ENCODE data around the gene COL4A2. TPM values are rescaled to one million over a fixed set of nuclear protein-coding genes. Genes with fewer than 3 reads are reported as not detected.

COL4A2 gene
- total RNA-seq, 4 donors from 2014 or later = 75.1 to 322 (median 115) TPM

- no peak for TF ChIP-seq EP300 (IDR thresholded peaks at IDR 0.05; ENCODE audit: low read depth)
- no peak for TF ChIP-seq CTCF (IDR thresholded peaks at IDR 0.05)
- no peak for TF ChIP-seq POLR2A (IDR thresholded peaks at IDR 0.05)
- no peak for TF ChIP-seq POLR2AphosphoS5 (IDR thresholded peaks at IDR 0.05)
- no peaks in the 10 kb centered on the region for H3K36me3 ChIP-seq
- H3K4me1 ChIP-seq = peaks cover 0 to 38% (median 15%) of the 10 kb centered on the region in 4 donors
- no peaks in the 10 kb centered on the region for H3K9me3 ChIP-seq
- intact Hi-C loops (cut with DNase I; ENCODE audit: low total_unique reads) = no loop called here
- no peak for DNase-seq
- H3K27ac ChIP-seq = no peak overlapping the region
- in situ Hi-C loops (cut with MboI; ENCODE audit: low pct_ligation_motif_present in 1 of 4, low pct_unique_long_range_greater_than_20kb in 1 of 4, low sequenced_read_pairs in 3 of 4) = no loop called here
- 70 to 81% methylated on average over 3 to 7 of the region's 7 CpGs for WGBS, 2 donors (ENCODE audit: low coverage in 1 of 2)
- H3K27me3 ChIP-seq = no peaks in the 10 kb centered on the region
- H3K4me3 ChIP-seq = no peak overlapping the region
These were observed 242.1 kb downstream of the COL4A2 start for GRCh38 chr13:110548891-110549794.

DNA sequence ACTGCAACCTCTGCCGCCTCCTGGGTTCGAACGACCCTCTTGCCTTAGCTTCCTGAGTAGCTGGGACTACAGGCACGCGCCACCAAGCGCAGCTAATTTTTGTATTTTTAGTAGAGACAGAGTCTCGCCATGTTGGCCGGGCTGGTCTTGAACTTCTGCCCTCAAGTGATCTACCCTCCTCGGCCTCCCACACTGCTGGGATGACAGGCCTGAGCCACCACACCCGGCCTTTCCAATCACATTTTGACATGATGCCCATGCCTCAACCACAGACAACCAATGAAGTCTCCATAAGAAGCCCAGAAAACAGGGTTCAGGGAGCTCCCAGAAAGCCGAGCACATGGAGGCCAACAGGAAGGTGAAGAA lies 242.7 kb downstream of the COL4A2 start:
- WGBS, 2 donors (ENCODE audit: low coverage in 1 of 2) = 94% methylated on average over 11 of the region's 11 CpGs; no CpG with 5 or more reads in 1 of the 2 donors

DNA sequence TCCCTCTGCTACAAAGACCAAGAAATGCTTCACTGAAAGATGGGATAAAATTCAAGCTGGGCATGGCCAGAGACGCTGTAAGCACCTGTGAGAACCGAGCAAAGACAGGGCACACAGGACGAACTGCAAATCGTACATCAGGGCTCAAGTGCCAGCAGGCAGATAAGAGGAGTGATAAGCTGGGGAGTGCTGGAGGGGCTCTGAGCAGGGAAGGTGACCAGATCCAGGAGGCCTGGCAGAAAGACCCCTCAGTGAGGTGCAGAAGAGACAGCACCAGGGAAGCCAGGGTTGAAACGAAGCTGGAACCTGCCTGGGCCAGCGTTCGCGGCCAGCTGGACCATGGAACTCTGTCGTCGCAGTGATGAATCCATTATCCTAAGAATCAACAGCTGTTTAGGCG lies 244.2 kb downstream of the COL4A2 start:
- in situ Hi-C loops (cut with MboI; ENCODE audit: low pct_ligation_motif_present in 1 of 4, low pct_unique_long_range_greater_than_20kb in 1 of 4, low sequenced_read_pairs in 3 of 4) (no loop called here), intact Hi-C loops (cut with DNase I; ENCODE audit: low total_unique reads) (no loop called here)
- 66 to 80% methylated on average over 1 to 11 of the region's 11 CpGs for WGBS, 2 donors (ENCODE audit: low coverage in 1 of 2)
- Histone ChIP-seq H3K4me1 (peaks cover 0 to 50% (median 24%) of the 10 kb centered on the region in 4 donors), H3K27me3 (no peaks in the 10 kb centered on the region), H3K36me3 (no peaks in the 10 kb centered on the region), H3K4me3 (no peak overlapping the region), H3K27ac (peak overlapping the region in 2 of 4 donors; percentile 21 to 42), H3K9me3 (no peaks in the 10 kb centered on the region)
- TF ChIP-seq POLR2AphosphoS5 (IDR thresholded peaks at IDR 0.05) (no peak), CTCF (IDR thresholded peaks at IDR 0.05) (no peak), EP300 (IDR thresholded peaks at IDR 0.05; ENCODE audit: low read depth) (no peak), POLR2A (IDR thresholded peaks at IDR 0.05) (no peak)
- DNase-seq = no peak

More for the DNA sequence above, 242.7 kb downstream of the COL4A2 start:
- no peak for TF ChIP-seq EP300 (IDR thresholded peaks at IDR 0.05; ENCODE audit: low read depth)
- TF ChIP-seq POLR2A (IDR thresholded peaks at IDR 0.05) = no peak
- TF ChIP-seq POLR2AphosphoS5 (IDR thresholded peaks at IDR 0.05) = no peak
- no peak for TF ChIP-seq CTCF (IDR thresholded peaks at IDR 0.05)
- intact Hi-C loops (cut with DNase I; ENCODE audit: low total_unique reads) = no loop called here
- Histone ChIP-seq H3K27me3 (no peaks in the 10 kb centered on the region), H3K4me1 (peaks cover 0 to 42% (median 15%) of the 10 kb centered on the region in 4 donors), H3K36me3 (no peaks in the 10 kb centered on the region), H3K9me3 (no peaks in the 10 kb centered on the region), H3K27ac (no peak overlapping the region), H3K4me3 (no peak overlapping the region)
- in situ Hi-C loops (cut with MboI; ENCODE audit: low pct_ligation_motif_present in 1 of 4, low pct_unique_long_range_greater_than_20kb in 1 of 4, low sequenced_read_pairs in 3 of 4) = no loop called here
- no peak for DNase-seq

DNA sequence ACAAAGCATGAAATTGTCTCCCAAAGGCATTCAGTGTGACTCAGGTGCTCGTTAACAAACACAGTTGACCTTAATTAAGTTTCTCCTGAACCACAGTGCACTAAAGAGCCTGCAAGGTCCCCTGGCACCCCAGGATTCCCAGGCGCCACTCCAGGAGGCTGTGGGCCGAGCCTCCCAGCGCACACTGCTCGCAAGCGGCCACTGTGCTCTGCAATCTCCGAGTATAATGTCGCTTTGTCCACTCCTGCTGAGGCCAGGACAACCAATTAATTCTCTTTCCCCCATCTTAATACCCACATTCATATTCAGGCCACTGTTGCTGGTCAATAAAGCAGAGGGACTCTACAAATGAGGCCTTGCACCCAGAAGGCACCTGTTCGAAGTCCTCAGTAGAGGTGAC lies 245.7 kb downstream of the COL4A2 start:
- in situ Hi-C loops (cut with MboI; ENCODE audit: low pct_ligation_motif_present in 1 of 4, low pct_unique_long_range_greater_than_20kb in 1 of 4, low sequenced_read_pairs in 3 of 4) = no loop called here
- TF ChIP-seq CTCF (IDR thresholded peaks at IDR 0.05) = no peak
- no peak for TF ChIP-seq EP300 (IDR thresholded peaks at IDR 0.05; ENCODE audit: low read depth)
- no peak for TF ChIP-seq POLR2A (IDR thresholded peaks at IDR 0.05)
- no peak for TF ChIP-seq POLR2AphosphoS5 (IDR thresholded peaks at IDR 0.05)
- no peaks in the 10 kb centered on the region for H3K36me3 ChIP-seq
- DNase-seq = no peak
- H3K4me1 ChIP-seq = peaks cover 0 to 45% (median 22%) of the 10 kb centered on the region in 4 donors
- no peaks in the 10 kb centered on the region for H3K9me3 ChIP-seq
- H3K27me3 ChIP-seq = no peaks in the 10 kb centered on the region
- no peak overlapping the region for H3K4me3 ChIP-seq
- H3K27ac ChIP-seq = no peak overlapping the region
- intact Hi-C loops (cut with DNase I; ENCODE audit: low total_unique reads) = no loop called here
- WGBS, 2 donors (ENCODE audit: low coverage in 1 of 2) = 86 to 94% methylated on average over 1 to 9 of the region's 9 CpGs

All from transverse colon (tissue), 4 donors.